Endothelial cell (in vitro differentiated cells): Measurements from ENCODE around the gene NTN1. TPM values are rescaled to one million over a fixed set of nuclear protein-coding genes. Genes with fewer than 3 reads are reported as not detected.

Experiments used
- DNase-seq: peaks from one replicate; pipeline ENCODE4 v3.0.0; 2021; ENCODE audit warnings: low spot score
- H3K27ac Mint-ChIP-seq: one replicate; pipeline ENCODE4 v1.8.0; 2021; ENCODE audit warnings: mixed read lengths, inconsistent platforms; ENCODE audit not compliant: unreplicated experiment
- H3K27me3 Mint-ChIP-seq: one replicate; pipeline ENCODE4 v1.8.0; 2021; ENCODE audit warnings: mild to moderate bottlenecking, moderate library complexity, mixed read lengths, inconsistent platforms; ENCODE audit not compliant: unreplicated experiment
- H3K36me3 Mint-ChIP-seq: one replicate; pipeline ENCODE4 v1.8.0; 2021; ENCODE audit warnings: mild to moderate bottlenecking, low read depth, mixed read lengths, inconsistent platforms; ENCODE audit not compliant: unreplicated experiment
- H3K4me1 Mint-ChIP-seq: one replicate; pipeline ENCODE4 v1.8.0; 2021; ENCODE audit warnings: mild to moderate bottlenecking, mixed read lengths, inconsistent platforms; ENCODE audit not compliant: unreplicated experiment
- H3K4me3 Mint-ChIP-seq: one replicate; pipeline ENCODE4 v1.8.0; 2021; ENCODE audit warnings: mild to moderate bottlenecking, mixed read lengths, inconsistent platforms; ENCODE audit not compliant: unreplicated experiment
- H3K9me3 Mint-ChIP-seq: one replicate; pipeline ENCODE4 v1.8.0; 2021; ENCODE audit warnings: mixed read lengths, inconsistent platforms; ENCODE audit not compliant: unreplicated experiment
- total RNA-seq: library from RNA; stranded (reverse); fragmentation: NEBNext Ultra II Directional; extraction: Animal tissue kit (Norgen Biotek cat#: 25700); gene quantifications from one replicate; pipeline ENCODE4 v1.2.1, GENCODE V29; 2021; ENCODE audit not compliant: unreplicated experiment
- TF ChIP-seq, protein P1 (sequence below): fragments of 200-600 bp; sonication (generic); IDR thresholded peaks from one replicate; pipeline ENCODE4 v1.5.0; 2021; ENCODE audit warnings: antibody characterized with exemption; ENCODE audit not compliant: unreplicated experiment

Gene NTN1
- total RNA-seq, 1 donor from 2014 or later: 6.6 TPM

DNA sequence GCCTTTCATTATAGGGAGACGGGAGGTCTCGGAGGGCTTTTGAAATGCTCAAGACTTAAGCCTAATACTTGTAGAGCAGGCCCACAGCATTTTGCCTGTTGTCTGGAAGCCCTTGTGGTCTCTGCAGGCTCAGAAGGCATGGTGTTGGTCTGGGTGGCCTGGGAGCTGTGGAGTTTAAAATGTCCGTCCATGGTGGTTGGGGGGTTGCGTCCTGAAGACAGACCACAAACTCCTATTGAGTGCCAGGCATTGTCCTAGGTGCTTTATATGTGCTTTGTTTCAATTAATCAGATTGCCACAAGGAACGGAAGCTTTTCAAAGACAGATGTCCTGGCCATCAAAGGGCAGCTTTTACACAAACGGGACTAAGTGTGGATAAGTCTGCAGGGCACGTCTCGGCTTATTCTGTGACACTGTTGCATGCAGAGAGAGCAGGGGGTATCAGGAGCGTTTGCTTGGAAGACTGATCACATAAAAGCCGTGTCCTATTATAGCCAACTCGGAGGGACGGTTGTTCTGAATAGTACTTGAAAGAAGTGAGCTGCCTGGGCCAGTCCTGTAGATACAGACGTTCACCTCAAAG lies 7.8 kb downstream of the NTN1 start:
- H3K36me3 Mint-ChIP-seq: no peaks in the 10 kb centered on the region
- H3K4me3 Mint-ChIP-seq: no peak overlapping the region
- H3K27ac Mint-ChIP-seq: no peak overlapping the region
- peaks cover 6% of the 10 kb centered on the region for H3K27me3 Mint-ChIP-seq
- DNase-seq: no peak
- H3K4me1 Mint-ChIP-seq: peaks cover 17% of the 10 kb centered on the region
- TF ChIP-seq, protein P1, sequence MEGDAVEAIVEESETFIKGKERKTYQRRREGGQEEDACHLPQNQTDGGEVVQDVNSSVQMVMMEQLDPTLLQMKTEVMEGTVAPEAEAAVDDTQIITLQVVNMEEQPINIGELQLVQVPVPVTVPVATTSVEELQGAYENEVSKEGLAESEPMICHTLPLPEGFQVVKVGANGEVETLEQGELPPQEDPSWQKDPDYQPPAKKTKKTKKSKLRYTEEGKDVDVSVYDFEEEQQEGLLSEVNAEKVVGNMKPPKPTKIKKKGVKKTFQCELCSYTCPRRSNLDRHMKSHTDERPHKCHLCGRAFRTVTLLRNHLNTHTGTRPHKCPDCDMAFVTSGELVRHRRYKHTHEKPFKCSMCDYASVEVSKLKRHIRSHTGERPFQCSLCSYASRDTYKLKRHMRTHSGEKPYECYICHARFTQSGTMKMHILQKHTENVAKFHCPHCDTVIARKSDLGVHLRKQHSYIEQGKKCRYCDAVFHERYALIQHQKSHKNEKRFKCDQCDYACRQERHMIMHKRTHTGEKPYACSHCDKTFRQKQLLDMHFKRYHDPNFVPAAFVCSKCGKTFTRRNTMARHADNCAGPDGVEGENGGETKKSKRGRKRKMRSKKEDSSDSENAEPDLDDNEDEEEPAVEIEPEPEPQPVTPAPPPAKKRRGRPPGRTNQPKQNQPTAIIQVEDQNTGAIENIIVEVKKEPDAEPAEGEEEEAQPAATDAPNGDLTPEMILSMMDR: no peak
- no peaks in the 10 kb centered on the region for H3K9me3 Mint-ChIP-seq

DNA sequence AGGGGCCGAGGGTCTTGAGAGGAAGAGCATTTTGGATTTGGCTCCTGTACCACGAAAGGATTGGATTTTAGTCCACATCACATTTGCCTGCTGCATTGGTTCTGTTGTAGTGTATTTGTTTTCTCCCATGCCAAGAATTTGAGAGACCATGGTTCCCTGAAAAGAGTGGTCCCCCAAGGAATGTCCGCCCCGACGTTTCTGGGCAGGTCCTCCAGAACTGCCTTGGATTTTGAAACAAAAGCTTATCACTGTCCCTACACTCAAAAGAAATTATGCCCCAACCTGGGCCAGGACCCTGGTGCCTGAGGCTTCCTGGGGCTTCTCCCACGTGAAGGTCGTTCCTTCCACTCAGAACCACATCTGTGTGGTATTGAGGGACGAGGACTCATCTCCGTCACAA lies 10.8 kb downstream of the NTN1 start:
- no peak overlapping the region for H3K4me3 Mint-ChIP-seq
- no peak for DNase-seq
- H3K27me3 Mint-ChIP-seq: no peaks in the 10 kb centered on the region
- H3K36me3 Mint-ChIP-seq: peaks cover 4% of the 10 kb centered on the region
- H3K9me3 Mint-ChIP-seq: no peaks in the 10 kb centered on the region
- TF ChIP-seq, protein P1: no peak
- peaks cover 9% of the 10 kb centered on the region for H3K4me1 Mint-ChIP-seq
- H3K27ac Mint-ChIP-seq: no peak overlapping the region

DNA sequence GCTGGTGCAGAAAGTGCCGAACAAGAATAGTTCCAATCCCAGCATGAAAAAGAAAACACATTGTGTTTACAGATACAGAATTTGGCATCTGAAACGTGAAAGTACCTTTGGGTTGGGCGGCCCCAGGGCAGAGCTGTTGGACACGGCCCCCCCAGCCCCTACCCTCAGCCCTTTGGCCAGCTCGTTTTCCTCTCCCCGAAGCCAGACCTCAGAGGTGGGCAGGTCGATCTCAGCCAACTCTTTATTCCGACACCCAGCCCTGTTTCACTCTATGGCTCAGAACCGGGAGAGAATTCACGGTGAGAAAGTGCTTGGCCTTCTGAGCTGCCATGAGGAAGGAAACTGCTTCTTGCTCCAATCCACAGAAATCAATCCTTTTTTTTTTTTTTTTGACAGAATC lies 11.3 kb downstream of the NTN1 start:
- Mint-ChIP-seq H3K9me3 (no peaks in the 10 kb centered on the region), H3K4me3 (no peak overlapping the region), H3K27me3 (no peaks in the 10 kb centered on the region), H3K4me1 (peaks cover 9% of the 10 kb centered on the region), H3K27ac (no peak overlapping the region), H3K36me3 (peaks cover 6% of the 10 kb centered on the region)
- TF ChIP-seq, protein P1: no peak
- no peak for DNase-seq

DNA sequence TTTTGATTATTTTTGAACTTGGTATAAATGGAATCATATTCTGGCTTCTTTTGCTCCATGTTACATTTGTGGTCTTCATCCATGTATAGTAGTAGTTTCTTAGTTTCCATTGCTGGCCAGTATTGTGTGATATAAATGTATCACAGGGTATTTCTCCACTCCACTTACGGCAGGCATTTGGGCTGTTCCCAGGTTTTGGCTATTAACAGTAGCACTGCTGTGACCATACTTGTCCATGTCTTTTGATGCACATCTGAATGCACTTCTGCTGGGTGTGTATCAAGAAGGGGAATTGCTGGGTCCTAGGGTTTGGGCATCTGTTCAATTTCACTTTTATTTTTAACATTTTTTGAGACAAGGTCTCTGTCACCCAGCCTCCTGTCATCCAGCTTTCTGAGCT lies 13.9 kb downstream of the NTN1 start:
- Mint-ChIP-seq H3K36me3 (peaks cover 6% of the 10 kb centered on the region), H3K27ac (no peak overlapping the region), H3K4me3 (no peak overlapping the region)

DNA sequence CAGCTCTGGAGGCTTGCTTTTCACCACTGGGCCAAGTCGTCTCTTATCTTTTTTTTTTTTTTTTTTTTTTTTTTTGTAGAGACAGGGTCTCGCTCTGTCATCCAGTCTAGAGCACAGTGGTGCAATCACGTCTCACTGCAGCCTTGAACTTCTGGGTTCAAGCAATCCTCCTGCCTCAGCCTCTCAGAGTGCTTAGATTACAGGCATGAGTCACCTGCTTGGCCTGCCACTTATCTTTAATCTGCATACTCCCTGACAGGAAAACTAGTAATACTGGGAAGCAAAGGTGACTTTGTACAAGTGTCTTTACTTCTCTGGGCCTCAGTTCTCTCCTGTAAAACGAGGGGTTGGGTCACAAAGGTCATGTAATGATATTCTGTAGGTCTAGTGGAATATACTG lies 15.0 kb downstream of the NTN1 start:
- no peak overlapping the region for H3K27ac Mint-ChIP-seq
- H3K36me3 Mint-ChIP-seq: peaks cover 6% of the 10 kb centered on the region
- H3K27me3 Mint-ChIP-seq: no peaks in the 10 kb centered on the region
- TF ChIP-seq, protein P1: no peak
- H3K4me1 Mint-ChIP-seq: peaks cover under 1% of the 10 kb centered on the region
- no peak overlapping the region for H3K4me3 Mint-ChIP-seq
- no peaks in the 10 kb centered on the region for H3K9me3 Mint-ChIP-seq
- no peak for DNase-seq

More for the DNA sequence above, 13.9 kb downstream of the NTN1 start:
- TF ChIP-seq, protein P1: no peak
- Mint-ChIP-seq H3K9me3 (no peaks in the 10 kb centered on the region), H3K4me1 (peaks cover 9% of the 10 kb centered on the region), H3K27me3 (no peaks in the 10 kb centered on the region)
- DNase-seq: no peak
